Measurements from ENCODE around the gene NRF1. TPM values are rescaled to one million over a fixed set of nuclear protein-coding genes. Genes with fewer than 3 reads are reported as not detected.

NRF1 gene
- total and polyA plus RNA-seq, 8 donors: 11.4 to 26.8 (median 22.6) TPM

- intact Hi-C loops (cut with DNase I): no loop called here
- no peak for ATAC-seq
Observed at GRCh38 chr7:129748356-129749109, 137.0 kb downstream of the NRF1 start.

GRCh38 chr7:129750091-129750490 lies 138.6 kb downstream of the NRF1 start:
- ATAC-seq (no peak), DNase-seq (no peak)
- no peak for TF ChIP-seq CTCF (IDR thresholded peaks at IDR 0.05)
- H3K36me3 ChIP-seq: peaks cover 0 to 39% of the 10 kb centered on the region in 2 donors
- no peak overlapping the region for H3K27ac ChIP-seq
- no peaks in the 10 kb centered on the region for H3K4me1 ChIP-seq
- H3K9me3 ChIP-seq: no peaks in the 10 kb centered on the region
- no peak overlapping the region for H3K4me3 ChIP-seq
- H3K27me3 ChIP-seq: no peaks in the 10 kb centered on the region
- intact Hi-C loops (cut with DNase I): no loop called here

More at GRCh38 chr7:129748356-129749109, 137.0 kb downstream of the NRF1 start:
- Histone ChIP-seq H3K9me3 (no peaks in the 10 kb centered on the region), H3K27ac (no peak overlapping the region), H3K4me1 (no peaks in the 10 kb centered on the region), H3K4me3 (no peak overlapping the region), H3K27me3 (no peaks in the 10 kb centered on the region), H3K36me3 (peaks cover 0 to 38% of the 10 kb centered on the region in 2 donors)
- TF ChIP-seq CTCF (IDR thresholded peaks at IDR 0.05): no peak
- DNase-seq: no peak

GRCh38 chr7:129750501-129750900 lies 139.0 kb downstream of the NRF1 start:
- no peak overlapping the region for H3K4me3 ChIP-seq
- peaks cover 0 to 41% of the 10 kb centered on the region in 2 donors for H3K36me3 ChIP-seq
- H3K4me1 ChIP-seq: no peaks in the 10 kb centered on the region
- H3K27me3 ChIP-seq: no peaks in the 10 kb centered on the region
- intact Hi-C loops (cut with DNase I): no loop called here
- H3K27ac ChIP-seq: no peak overlapping the region
- no peaks in the 10 kb centered on the region for H3K9me3 ChIP-seq
- ATAC-seq: no peak
- no peak for TF ChIP-seq CTCF (IDR thresholded peaks at IDR 0.05)
- no peak for DNase-seq

GRCh38 chr7:129751916-129752315 lies 140.4 kb downstream of the NRF1 start:
- intact Hi-C loops (cut with DNase I): no loop called here
- H3K36me3 ChIP-seq: peaks cover 0 to 49% of the 10 kb centered on the region in 2 donors
- no peak overlapping the region for H3K27ac ChIP-seq
- ATAC-seq (no peak), DNase-seq (no peak)
- H3K27me3 ChIP-seq: no peaks in the 10 kb centered on the region
- no peaks in the 10 kb centered on the region for H3K4me1 ChIP-seq
- no peaks in the 10 kb centered on the region for H3K9me3 ChIP-seq
- TF ChIP-seq CTCF (IDR thresholded peaks at IDR 0.05): no peak
- no peak overlapping the region for H3K4me3 ChIP-seq

- no peaks in the 10 kb centered on the region for H3K4me1 ChIP-seq
- intact Hi-C loops (cut with DNase I): no loop called here
- H3K9me3 ChIP-seq: no peaks in the 10 kb centered on the region
- ATAC-seq (no peak), DNase-seq (no peak)
- no peak overlapping the region for H3K4me3 ChIP-seq
- H3K36me3 ChIP-seq: peaks cover 0 to 49% of the 10 kb centered on the region in 2 donors
- TF ChIP-seq CTCF (IDR thresholded peaks at IDR 0.05): no peak
- no peak overlapping the region for H3K27ac ChIP-seq
- H3K27me3 ChIP-seq: no peaks in the 10 kb centered on the region
Observed at GRCh38 chr7:129752760-129753159, 141.2 kb downstream of the NRF1 start.
